BJ (cell line): ENCODE measurements around the gene HHEX. TPM values are rescaled to one million over a fixed set of nuclear protein-coding genes. Genes with fewer than 3 reads are reported as not detected.

Experiments
- CTCF ChIA-PET: fragments of 350-600 bp; formaldehyde crosslinking; extraction: SDS; loops from one replicate; lab custom pipeline; 2021; ENCODE audit warnings: antibody characterized with exemption, inconsistent platforms; lab: Yijun Ruan, JAX
- POLR2A ChIA-PET: fragments of 300-600 bp; sonication (Branson Sonifier 250); formaldehyde crosslinking; extraction: SDS; loops from one replicate; lab custom pipeline; 2021; ENCODE audit warnings: antibody characterized with exemption; lab: Charles Lee
- DNase-seq: peaks from one replicate; pipeline ENCODE4 v3.0.0-alpha.2; 2011; ENCODE audit warnings: low read depth
- H3K27me3 ChIP-seq: 2 replicates; pipeline ENCODE4 v1.6.0; 2011; ENCODE audit warnings: low read length; ENCODE audit not compliant: control insufficient read depth, insufficient read depth
- H3K36me3 ChIP-seq: 2 replicates; pipeline ENCODE4 v1.5.1; 2011; ENCODE audit warnings: low read length; ENCODE audit not compliant: control insufficient read depth, insufficient read depth
- H3K4me3 ChIP-seq: 2 replicates; pipeline ENCODE4 v1.5.1; 2011; ENCODE audit warnings: low read depth, mild to moderate bottlenecking, control low read depth, low read length
- polyA plus RNA-seq: library from polyadenylated mRNA; depleted of rRNA; stranded (reverse); fragments of >200 nt; gene quantifications from 2 replicates; pipeline ENCODE4 v1.2.3, GENCODE V29; 2011
- TF ChIP-seq, protein P1 (sequence below): IDR thresholded peaks from 2 replicates; pipeline ENCODE4 v1.5.1; 2011; ENCODE audit warnings: low read depth, mild to moderate bottlenecking, control low read depth, inconsistent platforms, low read length, moderate library complexity; ENCODE audit not compliant: insufficient read depth

HHEX gene
- polyA plus RNA-seq, 1 experiment: 2.6 TPM

- DNase-seq: no peak
- Histone ChIP-seq H3K36me3 (no peaks in the 10 kb centered on the region), H3K4me3 (no peak overlapping the region), H3K27me3 (peaks cover 1% of the 10 kb centered on the region; the same call in 1 of the 2 replicates)
- TF ChIP-seq, protein P1, sequence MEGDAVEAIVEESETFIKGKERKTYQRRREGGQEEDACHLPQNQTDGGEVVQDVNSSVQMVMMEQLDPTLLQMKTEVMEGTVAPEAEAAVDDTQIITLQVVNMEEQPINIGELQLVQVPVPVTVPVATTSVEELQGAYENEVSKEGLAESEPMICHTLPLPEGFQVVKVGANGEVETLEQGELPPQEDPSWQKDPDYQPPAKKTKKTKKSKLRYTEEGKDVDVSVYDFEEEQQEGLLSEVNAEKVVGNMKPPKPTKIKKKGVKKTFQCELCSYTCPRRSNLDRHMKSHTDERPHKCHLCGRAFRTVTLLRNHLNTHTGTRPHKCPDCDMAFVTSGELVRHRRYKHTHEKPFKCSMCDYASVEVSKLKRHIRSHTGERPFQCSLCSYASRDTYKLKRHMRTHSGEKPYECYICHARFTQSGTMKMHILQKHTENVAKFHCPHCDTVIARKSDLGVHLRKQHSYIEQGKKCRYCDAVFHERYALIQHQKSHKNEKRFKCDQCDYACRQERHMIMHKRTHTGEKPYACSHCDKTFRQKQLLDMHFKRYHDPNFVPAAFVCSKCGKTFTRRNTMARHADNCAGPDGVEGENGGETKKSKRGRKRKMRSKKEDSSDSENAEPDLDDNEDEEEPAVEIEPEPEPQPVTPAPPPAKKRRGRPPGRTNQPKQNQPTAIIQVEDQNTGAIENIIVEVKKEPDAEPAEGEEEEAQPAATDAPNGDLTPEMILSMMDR: no peak
- POLR2A ChIA-PET: no interaction called here
- CTCF ChIA-PET: interaction anchor here (1.3 to 1.8 kb wide), 2 partner anchors 10 to 13 kb away, joined by 3 to 4 read pairs; no protein-coding TSS in a partner anchor
Measured at GRCh38 chr10:92729886-92730285, 40.1 kb downstream of the HHEX start.

- CTCF ChIA-PET: interaction anchor here (1.0 to 1.2 kb wide), 2 partner anchors 10 to 14 kb away, joined by 3 to 4 read pairs; no protein-coding TSS in a partner anchor
- TF ChIP-seq, protein P1: no peak
- POLR2A ChIA-PET: no interaction called here
- no peak for DNase-seq
- Histone ChIP-seq H3K4me3 (no peak overlapping the region), H3K27me3 (peaks cover 3% of the 10 kb centered on the region), H3K36me3 (no peaks in the 10 kb centered on the region)
Measured at GRCh38 chr10:92732958-92733357, 43.2 kb downstream of the HHEX start.

DNA sequence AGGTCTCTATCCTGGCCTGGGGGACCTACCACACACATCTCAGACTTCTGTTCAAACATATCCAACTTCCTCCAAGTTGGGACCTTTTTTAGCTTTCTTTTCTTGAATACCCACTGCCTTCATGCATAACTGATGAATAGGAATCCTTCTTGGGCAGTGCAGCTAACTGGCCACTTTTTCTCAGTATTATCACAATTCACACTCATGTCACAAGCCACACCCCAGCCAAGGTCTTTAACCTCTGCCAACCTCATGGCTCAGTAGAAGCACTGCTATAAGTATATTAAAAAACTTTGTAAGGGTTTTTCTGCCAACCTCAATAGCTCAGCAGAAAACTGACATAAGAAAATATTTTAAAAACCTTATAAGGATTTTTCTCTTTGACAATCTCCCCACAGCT is 44.5 kb downstream of the HHEX start:
- DNase-seq: no peak
- ChIA-PET CTCF (interaction anchor here (0.6 kb wide), 2 partner anchors 55 to 180 kb away, joined by 3 read pairs; no protein-coding TSS in a partner anchor), POLR2A (no interaction called here)
- H3K36me3 ChIP-seq: no peaks in the 10 kb centered on the region
- TF ChIP-seq, protein P1: no peak
- H3K4me3 ChIP-seq: no peak overlapping the region
- peaks cover 4% of the 10 kb centered on the region for H3K27me3 ChIP-seq

DNA sequence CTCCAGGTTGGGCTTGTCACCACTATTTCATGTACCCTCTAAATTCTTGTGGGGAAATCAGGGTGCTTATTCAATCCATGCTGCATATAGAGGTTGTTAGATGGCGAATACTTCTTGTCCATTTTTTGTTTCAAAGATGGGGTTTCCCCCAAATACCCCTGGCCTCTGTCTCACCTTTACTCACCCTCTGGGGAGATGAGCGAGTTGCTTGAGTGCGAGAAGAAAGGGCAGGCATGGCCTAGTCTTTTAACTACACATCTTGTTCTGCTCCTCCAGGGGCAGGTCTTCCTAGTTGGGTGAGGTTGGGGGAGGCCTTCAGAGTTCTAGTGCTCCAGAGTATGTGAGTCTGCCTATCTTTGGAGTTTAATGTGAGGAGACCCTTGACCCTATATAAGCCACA is 46.2 kb downstream of the HHEX start:
- peaks cover 6% of the 10 kb centered on the region for H3K27me3 ChIP-seq
- ChIA-PET POLR2A (no interaction called here), CTCF (interaction anchor here (1.5 kb wide), 1 partner anchor 8 kb away, joined by 3 read pairs; no protein-coding TSS in a partner anchor)
- no peaks in the 10 kb centered on the region for H3K36me3 ChIP-seq
- no peak for DNase-seq
- no peak overlapping the region for H3K4me3 ChIP-seq
- TF ChIP-seq, protein P1: no peak

DNA sequence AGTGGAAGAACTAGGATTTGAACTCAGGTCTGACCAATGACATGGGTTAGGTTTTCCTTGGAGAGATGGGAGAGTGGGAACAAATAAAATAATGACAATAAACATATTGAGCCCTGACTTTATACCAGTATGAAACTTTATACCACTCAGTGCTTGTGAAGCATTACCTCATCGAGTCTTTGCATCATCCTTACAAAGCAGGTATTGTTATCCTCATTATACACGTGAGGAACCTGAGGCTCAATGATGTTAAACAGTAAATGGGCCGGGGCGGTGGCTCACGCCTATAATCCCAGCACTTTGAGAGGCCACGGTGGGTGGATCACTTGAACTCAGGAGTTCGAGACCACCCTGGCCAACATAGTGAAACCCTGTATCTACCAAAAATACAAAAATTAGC is 47.7 kb downstream of the HHEX start:
- DNase-seq: no peak

More for the DNA sequence above, 47.7 kb downstream of the HHEX start:
- TF ChIP-seq, protein P1: no peak
- H3K27me3 ChIP-seq: peaks cover 6% of the 10 kb centered on the region
- CTCF ChIA-PET: no interaction called here
- no peak overlapping the region for H3K4me3 ChIP-seq
- H3K36me3 ChIP-seq: no peaks in the 10 kb centered on the region
- POLR2A ChIA-PET: no interaction called here
